ENCODE data around the gene WDR62.

DNA sequence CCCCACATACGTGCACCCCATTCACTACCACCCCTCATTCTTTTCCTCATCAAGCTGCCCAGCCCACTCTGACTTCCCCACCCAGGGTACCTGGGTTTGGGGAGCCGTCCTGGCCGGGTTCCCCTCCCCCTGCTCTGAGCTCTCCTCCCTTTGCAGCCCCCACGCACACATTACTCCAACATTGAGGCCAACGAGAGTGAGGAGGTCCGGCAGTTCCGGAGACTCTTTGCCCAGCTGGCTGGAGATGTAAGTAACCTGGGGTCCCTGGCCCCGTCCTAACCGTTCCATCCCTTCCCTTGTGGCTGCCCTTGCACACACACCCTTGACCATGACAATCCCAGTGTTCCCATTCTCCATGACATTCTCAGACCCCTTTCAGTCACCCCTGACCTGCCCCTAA is 87.8 kb downstream of the WDR62 start:
- TF ChIP-seq, protein P1, sequence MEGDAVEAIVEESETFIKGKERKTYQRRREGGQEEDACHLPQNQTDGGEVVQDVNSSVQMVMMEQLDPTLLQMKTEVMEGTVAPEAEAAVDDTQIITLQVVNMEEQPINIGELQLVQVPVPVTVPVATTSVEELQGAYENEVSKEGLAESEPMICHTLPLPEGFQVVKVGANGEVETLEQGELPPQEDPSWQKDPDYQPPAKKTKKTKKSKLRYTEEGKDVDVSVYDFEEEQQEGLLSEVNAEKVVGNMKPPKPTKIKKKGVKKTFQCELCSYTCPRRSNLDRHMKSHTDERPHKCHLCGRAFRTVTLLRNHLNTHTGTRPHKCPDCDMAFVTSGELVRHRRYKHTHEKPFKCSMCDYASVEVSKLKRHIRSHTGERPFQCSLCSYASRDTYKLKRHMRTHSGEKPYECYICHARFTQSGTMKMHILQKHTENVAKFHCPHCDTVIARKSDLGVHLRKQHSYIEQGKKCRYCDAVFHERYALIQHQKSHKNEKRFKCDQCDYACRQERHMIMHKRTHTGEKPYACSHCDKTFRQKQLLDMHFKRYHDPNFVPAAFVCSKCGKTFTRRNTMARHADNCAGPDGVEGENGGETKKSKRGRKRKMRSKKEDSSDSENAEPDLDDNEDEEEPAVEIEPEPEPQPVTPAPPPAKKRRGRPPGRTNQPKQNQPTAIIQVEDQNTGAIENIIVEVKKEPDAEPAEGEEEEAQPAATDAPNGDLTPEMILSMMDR (IDR thresholded peaks at IDR 0.05) = no peak
- TF ChIP-seq, protein P2, sequence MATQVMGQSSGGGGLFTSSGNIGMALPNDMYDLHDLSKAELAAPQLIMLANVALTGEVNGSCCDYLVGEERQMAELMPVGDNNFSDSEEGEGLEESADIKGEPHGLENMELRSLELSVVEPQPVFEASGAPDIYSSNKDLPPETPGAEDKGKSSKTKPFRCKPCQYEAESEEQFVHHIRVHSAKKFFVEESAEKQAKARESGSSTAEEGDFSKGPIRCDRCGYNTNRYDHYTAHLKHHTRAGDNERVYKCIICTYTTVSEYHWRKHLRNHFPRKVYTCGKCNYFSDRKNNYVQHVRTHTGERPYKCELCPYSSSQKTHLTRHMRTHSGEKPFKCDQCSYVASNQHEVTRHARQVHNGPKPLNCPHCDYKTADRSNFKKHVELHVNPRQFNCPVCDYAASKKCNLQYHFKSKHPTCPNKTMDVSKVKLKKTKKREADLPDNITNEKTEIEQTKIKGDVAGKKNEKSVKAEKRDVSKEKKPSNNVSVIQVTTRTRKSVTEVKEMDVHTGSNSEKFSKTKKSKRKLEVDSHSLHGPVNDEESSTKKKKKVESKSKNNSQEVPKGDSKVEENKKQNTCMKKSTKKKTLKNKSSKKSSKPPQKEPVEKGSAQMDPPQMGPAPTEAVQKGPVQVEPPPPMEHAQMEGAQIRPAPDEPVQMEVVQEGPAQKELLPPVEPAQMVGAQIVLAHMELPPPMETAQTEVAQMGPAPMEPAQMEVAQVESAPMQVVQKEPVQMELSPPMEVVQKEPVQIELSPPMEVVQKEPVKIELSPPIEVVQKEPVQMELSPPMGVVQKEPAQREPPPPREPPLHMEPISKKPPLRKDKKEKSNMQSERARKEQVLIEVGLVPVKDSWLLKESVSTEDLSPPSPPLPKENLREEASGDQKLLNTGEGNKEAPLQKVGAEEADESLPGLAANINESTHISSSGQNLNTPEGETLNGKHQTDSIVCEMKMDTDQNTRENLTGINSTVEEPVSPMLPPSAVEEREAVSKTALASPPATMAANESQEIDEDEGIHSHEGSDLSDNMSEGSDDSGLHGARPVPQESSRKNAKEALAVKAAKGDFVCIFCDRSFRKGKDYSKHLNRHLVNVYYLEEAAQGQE (IDR thresholded peaks at IDR 0.05; ENCODE audit: insufficient read depth in 1 of 2, low read depth in 2 of 2, low read length in 1 of 2) = no peak
